Activated CD4-positive, alpha-beta T cell treated with anti-CD3 and anti-CD28 coated beads, Interleukin-2, amount 50 U/mL, for 4 hours (primary cell): Measurements from ENCODE around the gene ZNF177.

Experiments used
- DNase-seq, 2 experiments: peaks; one replicate each; pipeline ENCODE4 v3.0.0-alpha.2; 2020

ZNF177 gene

GRCh38 chr19:9430444-9430843 is 67.6 kb downstream of the ZNF177 start:
- no peak for DNase-seq

- DNase-seq: peak; percentile 24 to 29
Observed at GRCh38 chr19:9431475-9431874, 68.7 kb downstream of the ZNF177 start.
